Astrocyte (in vitro differentiated cells and primary cell): ENCODE results near the gene PLXNB3. TPM values are rescaled to one million over a fixed set of nuclear protein-coding genes. Genes with fewer than 3 reads are reported as not detected.

ENCODE experiments used
- DNase-seq: peaks from one replicate; pipeline ENCODE4 v3.0.0-alpha.2; 2010; ENCODE audit warnings: low read depth
- FAIRE-seq: peaks from 2 replicates; lab custom pipeline; 2011; peaks lifted over from hg19 to GRCh38; lab: Jason Lieb, UNC
- H2AFZ ChIP-seq: 2 replicates; pipeline ENCODE4 v1.6.0; 2012; ENCODE audit warnings: low read depth, low read length, inconsistent platforms
- H3K27ac ChIP-seq: 2 replicates; pipeline ENCODE4 v1.5.1; 2011; ENCODE audit warnings: low read depth, low read length, inconsistent platforms
- H3K27me3 ChIP-seq: 2 replicates; pipeline ENCODE4 v1.6.0; 2011; ENCODE audit warnings: low read length, inconsistent platforms; ENCODE audit not compliant: insufficient read depth
- H3K36me3 ChIP-seq: 2 replicates; pipeline ENCODE4 v1.5.1; 2011; ENCODE audit warnings: low read length, inconsistent platforms; ENCODE audit not compliant: insufficient read depth
- H3K4me1 ChIP-seq: 2 replicates; pipeline ENCODE4 v1.5.1; 2011; ENCODE audit warnings: low read length, inconsistent platforms; ENCODE audit not compliant: insufficient read depth
- H3K4me2 ChIP-seq: 2 replicates; pipeline ENCODE4 v1.6.0; 2012; ENCODE audit warnings: low read length, inconsistent platforms
- H3K4me3 ChIP-seq: 2 replicates; pipeline ENCODE4 v1.5.1; 2011; ENCODE audit warnings: low read depth, mild to moderate bottlenecking, low read length, inconsistent platforms; ENCODE audit not compliant: insufficient read depth
- H3K79me2 ChIP-seq: 2 replicates; pipeline ENCODE4 v1.6.0; 2012; ENCODE audit warnings: mild to moderate bottlenecking, low read length, inconsistent platforms; ENCODE audit not compliant: insufficient read depth
- H3K9ac ChIP-seq: 2 replicates; pipeline ENCODE4 v1.6.0; 2012; ENCODE audit warnings: mild to moderate bottlenecking, low read length, inconsistent platforms
- H3K9me3 ChIP-seq: 2 replicates; pipeline ENCODE4 v1.5.1; 2012; ENCODE audit warnings: low read depth, mild to moderate bottlenecking, low read length, inconsistent platforms; ENCODE audit not compliant: insufficient read depth
- H4K20me1 ChIP-seq: 2 replicates; pipeline ENCODE4 v1.6.0; 2012; ENCODE audit warnings: low read length, inconsistent platforms; ENCODE audit not compliant: insufficient read depth
- H3K27ac Mint-ChIP-seq: one replicate; pipeline ENCODE4 v1.8.0; 2021; ENCODE audit warnings: mild to moderate bottlenecking, mixed read lengths; ENCODE audit not compliant: unreplicated experiment
- H3K27me3 Mint-ChIP-seq: one replicate; pipeline ENCODE4 v1.8.0; 2021; ENCODE audit warnings: low read depth, mixed read lengths; ENCODE audit not compliant: unreplicated experiment
- H3K36me3 Mint-ChIP-seq: one replicate; pipeline ENCODE4 v1.8.0; 2021; ENCODE audit warnings: low read depth, mixed read lengths; ENCODE audit not compliant: unreplicated experiment
- H3K4me1 Mint-ChIP-seq: one replicate; pipeline ENCODE4 v1.8.0; 2021; ENCODE audit warnings: low read depth, mixed read lengths; ENCODE audit not compliant: unreplicated experiment
- H3K4me3 Mint-ChIP-seq: one replicate; pipeline ENCODE4 v1.8.0; 2021; ENCODE audit warnings: mild to moderate bottlenecking, moderate library complexity, mixed read lengths; ENCODE audit not compliant: unreplicated experiment
- H3K9me3 Mint-ChIP-seq: one replicate; pipeline ENCODE4 v1.8.0; 2021; ENCODE audit warnings: mild to moderate bottlenecking, mixed read lengths; ENCODE audit not compliant: unreplicated experiment
- CTCF ChIP-seq: IDR thresholded peaks from 2 replicates; pipeline ENCODE4 v1.5.1; 2011; ENCODE audit warnings: low read depth, mild to moderate bottlenecking, inconsistent platforms, low read length, moderate library complexity; ENCODE audit not compliant: insufficient read depth
- EZH2 ChIP-seq: IDR thresholded peaks from 2 replicates; pipeline ENCODE4 v1.6.1; 2012; ENCODE audit warnings: mild to moderate bottlenecking, low read length, inconsistent platforms; ENCODE audit not compliant: insufficient read depth
- total RNA-seq: library from RNA; stranded (reverse); gene quantifications from 2 replicates; pipeline ENCODE4 v1.2.1, GENCODE V29; 2021

Gene PLXNB3
- total RNA-seq, 1 donor from 2014 or later, result 5.3 TPM

GRCh38 chrX:153812220-153812619 lies 48.2 kb downstream of the PLXNB3 start:
- H3K4me3 ChIP-seq, result no peak overlapping the region
- no peaks in the 10 kb centered on the region for H3K27me3 ChIP-seq
- Mint-ChIP-seq H3K27me3 (peaks cover 4% of the 10 kb centered on the region), H3K4me3 (no peak overlapping the region), H3K9me3 (no peaks in the 10 kb centered on the region), H3K27ac (no peak overlapping the region), H3K36me3 (peaks cover 6% of the 10 kb centered on the region), H3K4me1 (no peaks in the 10 kb centered on the region)
- H3K4me2 ChIP-seq, result no peak overlapping the region
- no peaks in the 10 kb centered on the region for H3K36me3 ChIP-seq
- DNase-seq (no peak), FAIRE-seq (no peak)
- TF ChIP-seq EZH2 (no peak), CTCF (no peak)
- no peak overlapping the region for H2AFZ ChIP-seq
- no peaks in the 10 kb centered on the region for H3K79me2 ChIP-seq
- no peak overlapping the region for H3K27ac ChIP-seq
- no peaks in the 10 kb centered on the region for H3K9me3 ChIP-seq
- no peaks in the 10 kb centered on the region for H4K20me1 ChIP-seq
- H3K4me1 ChIP-seq, result no peaks in the 10 kb centered on the region
- no peak overlapping the region for H3K9ac ChIP-seq

GRCh38 chrX:153813161-153813560 lies 49.1 kb downstream of the PLXNB3 start:
- no peak overlapping the region for H3K4me2 ChIP-seq
- Mint-ChIP-seq H3K4me1 (no peaks in the 10 kb centered on the region), H3K27ac (peak overlapping the region; percentile 41), H3K9me3 (no peaks in the 10 kb centered on the region), H3K36me3 (peaks cover 3% of the 10 kb centered on the region), H3K4me3 (no peak overlapping the region), H3K27me3 (peaks cover 2% of the 10 kb centered on the region)
- no peaks in the 10 kb centered on the region for H3K4me1 ChIP-seq
- H2AFZ ChIP-seq, result no peak overlapping the region
- DNase-seq (no peak), FAIRE-seq (no peak)
- no peaks in the 10 kb centered on the region for H4K20me1 ChIP-seq
- no peak overlapping the region for H3K9ac ChIP-seq
- H3K36me3 ChIP-seq, result no peaks in the 10 kb centered on the region
- H3K27me3 ChIP-seq, result no peaks in the 10 kb centered on the region
- TF ChIP-seq CTCF (no peak), EZH2 (no peak)
- H3K79me2 ChIP-seq, result no peaks in the 10 kb centered on the region
- no peaks in the 10 kb centered on the region for H3K9me3 ChIP-seq
- no peak overlapping the region for H3K4me3 ChIP-seq
- no peak overlapping the region for H3K27ac ChIP-seq

GRCh38 chrX:153814591-153815315 lies 50.7 kb downstream of the PLXNB3 start:
- H2AFZ ChIP-seq, result no peak overlapping the region
- H3K4me2 ChIP-seq, result no peak overlapping the region
- no peaks in the 10 kb centered on the region for H3K9me3 Mint-ChIP-seq
- peaks cover 3% of the 10 kb centered on the region for H3K36me3 Mint-ChIP-seq
- H3K9ac ChIP-seq, result no peak overlapping the region
- no peak overlapping the region for H3K4me3 ChIP-seq
- DNase-seq (no peak), FAIRE-seq (no peak)
- no peak overlapping the region for H3K27ac Mint-ChIP-seq
- no peak overlapping the region for H3K4me3 Mint-ChIP-seq
- H3K4me1 Mint-ChIP-seq, result no peaks in the 10 kb centered on the region
- H3K79me2 ChIP-seq, result no peaks in the 10 kb centered on the region
- no peak overlapping the region for H3K27ac ChIP-seq
- no peaks in the 10 kb centered on the region for H3K9me3 ChIP-seq
- peaks cover 2% of the 10 kb centered on the region for H3K27me3 Mint-ChIP-seq
- H3K27me3 ChIP-seq, result no peaks in the 10 kb centered on the region
- H3K36me3 ChIP-seq, result no peaks in the 10 kb centered on the region
- TF ChIP-seq CTCF (no peak), EZH2 (no peak)
- H4K20me1 ChIP-seq, result no peaks in the 10 kb centered on the region
- H3K4me1 ChIP-seq, result no peaks in the 10 kb centered on the region
